Mucosa of descending colon (tissue), 3 donors: ENCODE measurements around the gene PMEPA1. TPM values are rescaled to one million over a fixed set of nuclear protein-coding genes. Genes with fewer than 3 reads are reported as not detected.
A peak's percentile ranks its signal among the peaks of the same experiment; 100 is the strongest.

Source experiments
- ATAC-seq: fragments of 200-7000 bp; cut with Tn5 transposase; one replicate; pipeline ENCODE4 v1.9.1; 2020; ENCODE audit warnings: mild to moderate bottlenecking, moderate library complexity
- DNase-seq, 3 donors: peaks; one replicate each; pipeline ENCODE4 v3.0.0-alpha.2; 2020
- H3K36me3 ChIP-seq: fragments of 200-600 bp; one replicate; pipeline ENCODE4 v1.8.0; 2021; ENCODE audit warnings: low read depth, mild to moderate bottlenecking
- H3K4me1 ChIP-seq: fragments of 200-600 bp; one replicate; pipeline ENCODE4 v1.8.0; 2021; ENCODE audit warnings: low read depth, mild to moderate bottlenecking
- H3K4me3 ChIP-seq: fragments of 200-600 bp; one replicate; pipeline ENCODE4 v1.8.0; 2021; ENCODE audit warnings: mild to moderate bottlenecking
- H3K9me3 ChIP-seq: fragments of 200-600 bp; one replicate; pipeline ENCODE4 v1.8.0; 2021; ENCODE audit warnings: mild to moderate bottlenecking
- CTCF ChIP-seq: fragments of 200-600 bp; IDR thresholded peaks from one replicate; pipeline ENCODE4 v1.8.0; 2022; ENCODE audit warnings: antibody characterized with exemption, mild to moderate bottlenecking
- intact Hi-C, 2 donors: fragments of 100-400 bp; cut with DNase I in 1 of 2; cut with micrococcal nuclease in 1 of 2; formaldehyde crosslinking; loops; one replicate each; pipeline versions ENCODE4 v1.11.0 to v1.11.1; 2022; cut with DNase I, micrococcal nuclease
- total RNA-seq, 3 donors: library from RNA; stranded (reverse); fragmentation: NEBNext Ultra II Directional in 2 of 3; extraction: Animal tissue kit (Norgen Biotek cat#: 25700) in 2 of 3; gene quantifications; one replicate each; pipeline versions ENCODE4 v1.2.1 to v1.2.4, GENCODE V29; 2021 to 2023
- donor health status: DM: no; HTN: no; CAD: no; lungs with moderate emphysema.
- donor health status: DM: no; HTN: no; CAD: no.
- donor health status: DM: no; HTN: yes; CAD: no.

PMEPA1 gene
- total RNA-seq, 3 donors from 2014 or later: 18.5 to 35.5 (median 23.5) TPM

GRCh38 chr20:57727863-57728262, 18.0 kb upstream of the PMEPA1 start:
- DNase-seq: no peak

GRCh38 chr20:57725636-57726035, 15.8 kb upstream of the PMEPA1 start:
- no peak for TF ChIP-seq CTCF

More at GRCh38 chr20:57727863-57728262, 18.0 kb upstream of the PMEPA1 start:
- Histone ChIP-seq H3K9me3 (no peaks in the 10 kb centered on the region), H3K36me3 (no peaks in the 10 kb centered on the region), H3K4me3 (no peak overlapping the region), H3K4me1 (no peaks in the 10 kb centered on the region)
- no peak for ATAC-seq
- no peak for TF ChIP-seq CTCF
- intact Hi-C loops: no loop called here

GRCh38 chr20:57724610-57725405, 15.0 kb upstream of the PMEPA1 start:
- no peaks in the 10 kb centered on the region for H3K4me1 ChIP-seq
- intact Hi-C loops: no loop called here
- DNase-seq (peak in 1 of 3 donors; percentile 32), ATAC-seq (no peak)
- no peaks in the 10 kb centered on the region for H3K36me3 ChIP-seq
- no peak overlapping the region for H3K4me3 ChIP-seq
- TF ChIP-seq CTCF: no peak
- H3K9me3 ChIP-seq: no peaks in the 10 kb centered on the region

More at GRCh38 chr20:57725636-57726035, 15.8 kb upstream of the PMEPA1 start:
- no peaks in the 10 kb centered on the region for H3K4me1 ChIP-seq
- H3K36me3 ChIP-seq: no peaks in the 10 kb centered on the region
- peak in 1 of 3 donors; percentile 7 for DNase-seq
- intact Hi-C loops: no loop called here
- H3K9me3 ChIP-seq: no peaks in the 10 kb centered on the region
- H3K4me3 ChIP-seq: no peak overlapping the region
- no peak for ATAC-seq

GRCh38 chr20:57723816-57724215, 14.0 kb upstream of the PMEPA1 start:
- TF ChIP-seq CTCF: no peak
- H3K4me3 ChIP-seq: no peak overlapping the region
- H3K4me1 ChIP-seq: peaks cover 3% of the 10 kb centered on the region
- no peak for ATAC-seq
- intact Hi-C loops: no loop called here
- peak in 1 of 3 donors; percentile 13 for DNase-seq
- no peaks in the 10 kb centered on the region for H3K9me3 ChIP-seq
- H3K36me3 ChIP-seq: no peaks in the 10 kb centered on the region

GRCh38 chr20:57719951-57720350, 10.1 kb upstream of the PMEPA1 start:
- intact Hi-C loops: no loop called here

More at GRCh38 chr20:57719951-57720350, 10.1 kb upstream of the PMEPA1 start:
- peaks cover 14% of the 10 kb centered on the region for H3K4me1 ChIP-seq
- no peak for TF ChIP-seq CTCF
- H3K4me3 ChIP-seq: no peak overlapping the region
- DNase-seq (peak in 1 of 3 donors; percentile 43), ATAC-seq (no peak)
- no peaks in the 10 kb centered on the region for H3K36me3 ChIP-seq
- no peaks in the 10 kb centered on the region for H3K9me3 ChIP-seq
